ENCODE measurements around the gene SF3A1.

Gene SF3A1

GRCh38 chr22:30393885-30394284, 37.2 kb upstream of the SF3A1 start:
- H3K9me3 Mint-ChIP-seq: peaks cover 23% of the 10 kb centered on the region
- TF ChIP-seq CTCF (IDR thresholded peaks at IDR 0.05): no peak
- no peak overlapping the region for H3K4me3 Mint-ChIP-seq
- no peaks in the 10 kb centered on the region for H3K36me3 Mint-ChIP-seq (ENCODE audit: low read depth)
- H3K27me3 Mint-ChIP-seq (ENCODE audit: low read depth, poor library complexity): peaks cover 36% of the 10 kb centered on the region
- H3K4me1 Mint-ChIP-seq: peaks cover 55% of the 10 kb centered on the region
- no peak overlapping the region for H3K27ac Mint-ChIP-seq
- no peak for DNase-seq

- Mint-ChIP-seq H3K27ac (no peak overlapping the region), H3K36me3 (ENCODE audit: low read depth) (no peaks in the 10 kb centered on the region), H3K4me3 (no peak overlapping the region), H3K4me1 (peaks cover 50% of the 10 kb centered on the region), H3K27me3 (ENCODE audit: low read depth, poor library complexity) (peaks cover 32% of the 10 kb centered on the region), H3K9me3 (peaks cover 23% of the 10 kb centered on the region)
- TF ChIP-seq CTCF (IDR thresholded peaks at IDR 0.05): no peak
- no peak for DNase-seq
Measured at GRCh38 chr22:30393322-30393680, 36.6 kb upstream of the SF3A1 start.

DNA sequence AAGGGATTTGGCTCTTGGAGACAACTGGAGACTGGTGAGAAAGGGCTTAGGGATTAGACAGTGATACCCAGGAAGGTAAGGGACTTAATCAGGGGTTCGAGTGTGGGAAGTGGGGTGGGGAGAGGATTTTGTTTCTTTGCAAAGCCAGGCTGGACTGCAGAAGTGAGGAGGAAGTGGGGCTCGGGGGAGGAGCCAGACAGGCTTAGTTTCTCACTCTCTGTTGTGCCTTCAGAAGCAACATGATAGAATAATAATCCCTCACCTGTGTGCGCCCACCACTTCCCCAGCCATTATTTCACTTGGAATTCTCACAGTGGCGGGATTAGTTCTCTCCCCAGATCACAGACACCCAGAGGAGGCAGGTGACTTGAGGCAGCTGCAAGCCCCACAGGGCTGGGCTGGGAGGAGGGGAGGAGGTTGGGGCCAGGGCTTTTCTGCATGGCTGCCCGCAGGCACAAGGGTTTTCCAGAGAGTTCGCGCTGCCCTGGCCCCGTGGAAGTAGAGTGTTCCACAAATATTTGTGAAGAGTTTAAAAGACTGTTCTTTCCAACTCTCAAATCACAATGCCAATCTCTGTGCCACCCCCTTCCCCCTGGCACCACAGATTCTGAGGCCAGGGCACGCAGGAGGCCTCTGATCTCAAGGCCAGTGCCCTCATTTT, 36.1 kb upstream of the SF3A1 start:
- peaks cover 45% of the 10 kb centered on the region for H3K4me1 Mint-ChIP-seq
- H3K36me3 Mint-ChIP-seq (ENCODE audit: low read depth): no peaks in the 10 kb centered on the region
- peaks cover 26% of the 10 kb centered on the region for H3K27me3 Mint-ChIP-seq (ENCODE audit: low read depth, poor library complexity)
- H3K4me3 Mint-ChIP-seq: peak overlapping the region; percentile 47
- H3K27ac Mint-ChIP-seq: peak overlapping the region; percentile 39
- TF ChIP-seq CTCF (IDR thresholded peaks at IDR 0.05): no peak
- DNase-seq: peak; percentile 46
- H3K9me3 Mint-ChIP-seq: peaks cover 23% of the 10 kb centered on the region

GRCh38 chr22:30390974-30391691, 34.4 kb upstream of the SF3A1 start:
- peak; percentile 29 for TF ChIP-seq CTCF (IDR thresholded peaks at IDR 0.05)
- Mint-ChIP-seq H3K27ac (peak overlapping the region; percentile 69), H3K36me3 (ENCODE audit: low read depth) (no peaks in the 10 kb centered on the region), H3K4me1 (peaks cover 46% of the 10 kb centered on the region), H3K9me3 (peaks cover 27% of the 10 kb centered on the region), H3K4me3 (no peak overlapping the region), H3K27me3 (ENCODE audit: low read depth, poor library complexity) (peaks cover 16% of the 10 kb centered on the region)
- DNase-seq: no peak

GRCh38 chr22:30386960-30387827, 30.5 kb upstream of the SF3A1 start, which contains the start of gene RNF215:
Gene RNF215, minus strand, starts transcription at chr22:30387411. Its CDS starts 98 bp downstream, at chr22:30387313.
- peak; percentile 74 for TF ChIP-seq CTCF (IDR thresholded peaks at IDR 0.05)
- peaks cover 27% of the 10 kb centered on the region for H3K9me3 Mint-ChIP-seq
- peak within 1 kb of the TSS; percentile 86 for H3K4me3 Mint-ChIP-seq
- H3K27ac Mint-ChIP-seq: peak within 1 kb of the TSS; percentile 45
- peak; percentile 93 for DNase-seq
- H3K36me3 Mint-ChIP-seq (ENCODE audit: low read depth): no peaks in the 10 kb centered on the region
- H3K27me3 Mint-ChIP-seq (ENCODE audit: low read depth, poor library complexity): no peaks in the 10 kb centered on the region
- H3K4me1 Mint-ChIP-seq: peaks cover 26% of the 10 kb centered on the region
